ENCODE measurements around the gene SMIM44. TPM values are rescaled to one million over a fixed set of nuclear protein-coding genes. Genes with fewer than 3 reads are reported as not detected.

SMIM44 gene
- total RNA-seq, 1 experiment from 2014 or later = not detected

GRCh38 chr19:3521104-3521445, 37.8 kb upstream of the SMIM44 start:
- no peaks in the 10 kb centered on the region for H3K9me3 ChIP-seq
- no peaks in the 10 kb centered on the region for H3K27me3 ChIP-seq
- H3K36me3 ChIP-seq = no peaks in the 10 kb centered on the region
- DNase-seq = no peak
- H3K4me3 ChIP-seq = no peak overlapping the region

- Histone ChIP-seq H3K9me3 (no peaks in the 10 kb centered on the region), H3K36me3 (no peaks in the 10 kb centered on the region), H3K27me3 (no peaks in the 10 kb centered on the region), H3K4me3 (no peak overlapping the region)
- no peak for DNase-seq
Observed at GRCh38 chr19:3520166-3521103, 37.2 kb upstream of the SMIM44 start.

- no peak overlapping the region for H3K4me3 ChIP-seq
- H3K9me3 ChIP-seq = no peaks in the 10 kb centered on the region
- no peaks in the 10 kb centered on the region for H3K27me3 ChIP-seq
- H3K36me3 ChIP-seq = no peaks in the 10 kb centered on the region
- no peak for DNase-seq
Observed at GRCh38 chr19:3519126-3519525, 35.9 kb upstream of the SMIM44 start.

GRCh38 chr19:3518659-3519058, 35.4 kb upstream of the SMIM44 start:
- no peak for DNase-seq
- no peaks in the 10 kb centered on the region for H3K36me3 ChIP-seq
- no peak overlapping the region for H3K4me3 ChIP-seq
- H3K9me3 ChIP-seq = no peaks in the 10 kb centered on the region
- H3K27me3 ChIP-seq = no peaks in the 10 kb centered on the region

GRCh38 chr19:3518255-3518654, 35.0 kb upstream of the SMIM44 start:
- Histone ChIP-seq H3K9me3 (no peaks in the 10 kb centered on the region), H3K27me3 (no peaks in the 10 kb centered on the region), H3K36me3 (no peaks in the 10 kb centered on the region), H3K4me3 (no peak overlapping the region)
- DNase-seq = no peak

- Histone ChIP-seq H3K36me3 (no peaks in the 10 kb centered on the region), H3K4me3 (no peak overlapping the region), H3K9me3 (no peaks in the 10 kb centered on the region), H3K27me3 (no peaks in the 10 kb centered on the region)
- no peak for DNase-seq
Observed at GRCh38 chr19:3517638-3518037, 34.4 kb upstream of the SMIM44 start.

- H3K36me3 ChIP-seq = no peaks in the 10 kb centered on the region
- H3K4me3 ChIP-seq = no peak overlapping the region
- DNase-seq = no peak
- H3K27me3 ChIP-seq = no peaks in the 10 kb centered on the region
- no peaks in the 10 kb centered on the region for H3K9me3 ChIP-seq
Observed at GRCh38 chr19:3516675-3517207, 33.5 kb upstream of the SMIM44 start.

- H3K4me3 ChIP-seq = no peak overlapping the region
- H3K36me3 ChIP-seq = no peaks in the 10 kb centered on the region; the same call in 1 of the 2 replicates
- DNase-seq = no peak
- no peaks in the 10 kb centered on the region for H3K27me3 ChIP-seq
- no peaks in the 10 kb centered on the region for H3K9me3 ChIP-seq
Observed at GRCh38 chr19:3515891-3516422, 32.7 kb upstream of the SMIM44 start.

- Histone ChIP-seq H3K36me3 (no peaks in the 10 kb centered on the region; the same call in none of the 2 replicates), H3K27me3 (no peaks in the 10 kb centered on the region), H3K9me3 (no peaks in the 10 kb centered on the region), H3K4me3 (no peak overlapping the region)
- DNase-seq = no peak
Observed at GRCh38 chr19:3514930-3515329, 31.7 kb upstream of the SMIM44 start.

- DNase-seq = no peak
- Histone ChIP-seq H3K9me3 (no peaks in the 10 kb centered on the region), H3K4me3 (no peak overlapping the region), H3K27me3 (no peaks in the 10 kb centered on the region), H3K36me3 (peaks cover 5% of the 10 kb centered on the region)
Observed at GRCh38 chr19:3513229-3514140, 30.2 kb upstream of the SMIM44 start.

- no peak for DNase-seq
- H3K4me3 ChIP-seq = no peak overlapping the region
- no peaks in the 10 kb centered on the region for H3K27me3 ChIP-seq
- H3K9me3 ChIP-seq = no peaks in the 10 kb centered on the region
- H3K36me3 ChIP-seq = peaks cover 5% of the 10 kb centered on the region
Observed at GRCh38 chr19:3512562-3513228, 29.5 kb upstream of the SMIM44 start.

- no peak for DNase-seq
- Histone ChIP-seq H3K27me3 (no peaks in the 10 kb centered on the region), H3K9me3 (no peaks in the 10 kb centered on the region), H3K36me3 (peaks cover 5% of the 10 kb centered on the region), H3K4me3 (no peak overlapping the region)
Observed at GRCh38 chr19:3511506-3512251, 28.4 kb upstream of the SMIM44 start.

GRCh38 chr19:3510727-3511126, 27.5 kb upstream of the SMIM44 start:
- Histone ChIP-seq H3K27me3 (no peaks in the 10 kb centered on the region), H3K36me3 (peaks cover 5% of the 10 kb centered on the region)
- no peak for DNase-seq

GRCh38 chr19:3509566-3509989, 26.3 kb upstream of the SMIM44 start:
- no peaks in the 10 kb centered on the region for H3K9me3 ChIP-seq
- H3K36me3 ChIP-seq = peaks cover 5% of the 10 kb centered on the region
- H3K27me3 ChIP-seq = no peaks in the 10 kb centered on the region
- DNase-seq = no peak
- H3K4me3 ChIP-seq = no peak overlapping the region

More at GRCh38 chr19:3510727-3511126, 27.5 kb upstream of the SMIM44 start:
- Histone ChIP-seq H3K9me3 (no peaks in the 10 kb centered on the region), H3K4me3 (no peak overlapping the region)

GRCh38 chr19:3508771-3509535, 25.7 kb upstream of the SMIM44 start:
- Histone ChIP-seq H3K27me3 (no peaks in the 10 kb centered on the region), H3K9me3 (no peaks in the 10 kb centered on the region), H3K36me3 (peaks cover 5% of the 10 kb centered on the region), H3K4me3 (no peak overlapping the region)
- DNase-seq = no peak
